SK-N-SH treated with all-trans-retinoic acid at 6 μM for 48 hours (cell line): ENCODE data around the gene ZNF503.

ENCODE experiments used
- ATAC-seq: fragments of 200-7000 bp; cut with Tn5 transposase; 3 replicates; pipeline ENCODE4 v1.9.1; 2020; ENCODE audit warnings: mild to moderate bottlenecking, moderate library complexity
- ARNTL ChIP-seq: fragments of 450-650 bp; formaldehyde crosslinking; IDR thresholded peaks from 2 replicates; pipeline ENCODE4 v1.5.0; 2020; ENCODE audit warnings: low read depth, mild to moderate bottlenecking, moderate library complexity, borderline replicate concordance
- BACH2 ChIP-seq: fragments of 250-450 bp; sonication (Bioruptor Pico); IDR thresholded peaks from 2 replicates; pipeline ENCODE4 v1.9.0; 2021; ENCODE audit warnings: mild to moderate bottlenecking, borderline replicate concordance
- CREB5 ChIP-seq: fragments of 250-450 bp; sonication (Bioruptor Pico); IDR thresholded peaks from 2 replicates; pipeline ENCODE4 v1.5.1; 2020; ENCODE audit warnings: low read depth, mild to moderate bottlenecking, moderate library complexity
- CSDC2 ChIP-seq: fragments of 250-450 bp; sonication (Bioruptor Pico); IDR thresholded peaks from 2 replicates; pipeline ENCODE4 v1.5.0; 2020; ENCODE audit warnings: mild to moderate bottlenecking, moderate library complexity
- CSRNP3 ChIP-seq: fragments of 250-450 bp; sonication (Bioruptor Pico); IDR thresholded peaks from 2 replicates; pipeline ENCODE4 v1.5.1; 2021; ENCODE audit warnings: mild to moderate bottlenecking, moderate library complexity
- ESRRG ChIP-seq: fragments of 250-450 bp; sonication (Bioruptor Pico); IDR thresholded peaks from 2 replicates; pipeline ENCODE4 v1.6.1; 2021; ENCODE audit warnings: mild to moderate bottlenecking
- GLIS3 ChIP-seq: fragments of 250-450 bp; sonication (Bioruptor Pico); IDR thresholded peaks from 2 replicates; pipeline ENCODE4 v1.5.0; 2020; ENCODE audit warnings: mild to moderate bottlenecking, moderate library complexity
- ISL1 ChIP-seq: fragments of 250-450 bp; sonication (Bioruptor Pico); IDR thresholded peaks from 2 replicates; pipeline ENCODE4 v2.1.2; 2022; ENCODE audit warnings: mild to moderate bottlenecking, moderate library complexity
- OSR1 ChIP-seq: fragments of 250-450 bp; sonication (Bioruptor Pico); IDR thresholded peaks from 2 replicates; pipeline ENCODE4 v1.8.0; 2022; ENCODE audit warnings: moderate library complexity, mild to moderate bottlenecking, inconsistent platforms
- PATZ1 ChIP-seq: fragments of 250-450 bp; sonication (Bioruptor Pico); IDR thresholded peaks from 2 replicates; pipeline ENCODE4 v1.8.0; 2020; ENCODE audit warnings: mild to moderate bottlenecking, moderate library complexity, borderline replicate concordance
- POU6F1 ChIP-seq: fragments of 250-450 bp; sonication (Bioruptor Pico); IDR thresholded peaks from 2 replicates; pipeline ENCODE4 v1.8.0; 2021; ENCODE audit warnings: low read depth, mild to moderate bottlenecking, moderate library complexity, borderline replicate concordance
- PPARA ChIP-seq: fragments of 250-450 bp; sonication (Bioruptor Pico); IDR thresholded peaks from 2 replicates; pipeline ENCODE4 v1.5.0; 2020; ENCODE audit warnings: mild to moderate bottlenecking, borderline replicate concordance
- RARB ChIP-seq: fragments of 250-450 bp; sonication (Bioruptor Pico); IDR thresholded peaks from 2 replicates; pipeline ENCODE4 v1.8.0; 2021; ENCODE audit warnings: mild to moderate bottlenecking, moderate library complexity
- TCF4 ChIP-seq: fragments of 250-450 bp; sonication (Bioruptor Pico); IDR thresholded peaks from 2 replicates; pipeline ENCODE4 v1.8.0; 2021; ENCODE audit warnings: mild to moderate bottlenecking, moderate library complexity, borderline replicate concordance
- TOX ChIP-seq: fragments of 250-450 bp; sonication (Bioruptor Pico); IDR thresholded peaks from 2 replicates; pipeline ENCODE4 v1.8.0; 2021; ENCODE audit warnings: mild to moderate bottlenecking, moderate library complexity, borderline replicate concordance
- ZC3H10 ChIP-seq: fragments of 250-450 bp; sonication (Bioruptor Pico); IDR thresholded peaks from 2 replicates; pipeline ENCODE4 v1.5.1; 2021; ENCODE audit warnings: mild to moderate bottlenecking, moderate library complexity
- ZFP3 ChIP-seq: fragments of 250-450 bp; sonication (Bioruptor Pico); IDR thresholded peaks from 2 replicates; pipeline ENCODE4 v1.5.0; 2020; ENCODE audit warnings: mild to moderate bottlenecking, moderate library complexity
- ZFP30 ChIP-seq: fragments of 450-650 bp; formaldehyde crosslinking; IDR thresholded peaks from 2 replicates; pipeline ENCODE4 v1.5.0; 2022; ENCODE audit warnings: mild to moderate bottlenecking, moderate library complexity
- ZNF565 ChIP-seq: fragments of 450-650 bp; formaldehyde crosslinking; conservative IDR thresholded peaks from 2 replicates; pipeline ENCODE4 v1.5.0; 2020; ENCODE audit warnings: low read depth, mild to moderate bottlenecking, moderate library complexity
- ZNF70 ChIP-seq: fragments of 450-650 bp; formaldehyde crosslinking; IDR thresholded peaks from 2 replicates; pipeline ENCODE4 v1.5.0; 2020; ENCODE audit warnings: mild to moderate bottlenecking, moderate library complexity

ZNF503 gene

GRCh38 chr10:75425291-75426079 is 23.9 kb upstream of the ZNF503 start:
- no peak for ATAC-seq
- no peak for TF ChIP-seq BACH2
- no peak for TF ChIP-seq ISL1 (CRISPR knock-in tag)

GRCh38 chr10:75424571-75424970 is 23.0 kb upstream of the ZNF503 start:
- no peak for TF ChIP-seq POU6F1 (CRISPR knock-in tag)
- no peak for TF ChIP-seq CSDC2 (CRISPR knock-in tag)
- TF ChIP-seq ARNTL (CRISPR knock-in tag) = no peak
- TF ChIP-seq PATZ1 (CRISPR knock-in tag) = no peak
- no peak for TF ChIP-seq ZFP3 (CRISPR knock-in tag)
- no peak for TF ChIP-seq GLIS3 (CRISPR knock-in tag)
- TF ChIP-seq ZFP30 (CRISPR knock-in tag) = no peak
- no peak for TF ChIP-seq PPARA (CRISPR knock-in tag)
- TF ChIP-seq TOX (CRISPR knock-in tag) = no peak
- no peak for TF ChIP-seq ZNF565 (CRISPR knock-in tag)
- TF ChIP-seq ZC3H10 (CRISPR knock-in tag) = no peak
- no peak for TF ChIP-seq ESRRG
- no peak for TF ChIP-seq OSR1 (CRISPR knock-in tag)
- TF ChIP-seq RARB (CRISPR knock-in tag) = no peak
- TF ChIP-seq CREB5 (CRISPR knock-in tag) = no peak
- TF ChIP-seq TCF4 (CRISPR knock-in tag) = no peak
- no peak for TF ChIP-seq ZNF70 (CRISPR knock-in tag)
- no peak for ATAC-seq

GRCh38 chr10:75422913-75423312 is 21.3 kb upstream of the ZNF503 start:
- TF ChIP-seq ISL1 (CRISPR knock-in tag) = no peak
- no peak for TF ChIP-seq CSDC2 (CRISPR knock-in tag)
- no peak for TF ChIP-seq ESRRG
- no peak for TF ChIP-seq CSRNP3 (CRISPR knock-in tag)
- TF ChIP-seq GLIS3 (CRISPR knock-in tag) = no peak
- TF ChIP-seq BACH2 = no peak
- TF ChIP-seq ZNF565 (CRISPR knock-in tag) = no peak
- no peak for TF ChIP-seq TCF4 (CRISPR knock-in tag)
- no peak for ATAC-seq

GRCh38 chr10:75418712-75419111 is 17.1 kb upstream of the ZNF503 start:
- TF ChIP-seq ARNTL (CRISPR knock-in tag) = no peak
- no peak for TF ChIP-seq ZNF70 (CRISPR knock-in tag)
- TF ChIP-seq ZC3H10 (CRISPR knock-in tag) = no peak
- no peak for TF ChIP-seq ZFP30 (CRISPR knock-in tag)
- no peak for TF ChIP-seq TOX (CRISPR knock-in tag)
- no peak for TF ChIP-seq ZFP3 (CRISPR knock-in tag)
- ATAC-seq = no peak
